PC-3 (cell line): Measurements from ENCODE around the gene S100PBP.

Source experiments
- EZH2 ChIP-seq: fragments of 300-600 bp; sonication (generic); IDR thresholded peaks from one replicate; pipeline ENCODE4 v1.6.1; 2017; ENCODE audit warnings: antibody characterized with exemption, mild to moderate bottlenecking, low read length; ENCODE audit not compliant: unreplicated experiment
- EZH2phosphoT487 ChIP-seq: fragments of 300-600 bp; sonication (generic); IDR thresholded peaks from 2 replicates; pipeline ENCODE4 v1.6.1; 2018; ENCODE audit warnings: mild to moderate bottlenecking, antibody characterized with exemption, low read length, borderline replicate concordance
- TF ChIP-seq, protein P1 (sequence below): fragments of 300-600 bp; sonication (generic); conservative IDR thresholded peaks from 2 replicates; pipeline ENCODE4 v1.5.1; 2017; ENCODE audit warnings: antibody characterized with exemption, low read depth, mild to moderate bottlenecking, low read length

DNA sequence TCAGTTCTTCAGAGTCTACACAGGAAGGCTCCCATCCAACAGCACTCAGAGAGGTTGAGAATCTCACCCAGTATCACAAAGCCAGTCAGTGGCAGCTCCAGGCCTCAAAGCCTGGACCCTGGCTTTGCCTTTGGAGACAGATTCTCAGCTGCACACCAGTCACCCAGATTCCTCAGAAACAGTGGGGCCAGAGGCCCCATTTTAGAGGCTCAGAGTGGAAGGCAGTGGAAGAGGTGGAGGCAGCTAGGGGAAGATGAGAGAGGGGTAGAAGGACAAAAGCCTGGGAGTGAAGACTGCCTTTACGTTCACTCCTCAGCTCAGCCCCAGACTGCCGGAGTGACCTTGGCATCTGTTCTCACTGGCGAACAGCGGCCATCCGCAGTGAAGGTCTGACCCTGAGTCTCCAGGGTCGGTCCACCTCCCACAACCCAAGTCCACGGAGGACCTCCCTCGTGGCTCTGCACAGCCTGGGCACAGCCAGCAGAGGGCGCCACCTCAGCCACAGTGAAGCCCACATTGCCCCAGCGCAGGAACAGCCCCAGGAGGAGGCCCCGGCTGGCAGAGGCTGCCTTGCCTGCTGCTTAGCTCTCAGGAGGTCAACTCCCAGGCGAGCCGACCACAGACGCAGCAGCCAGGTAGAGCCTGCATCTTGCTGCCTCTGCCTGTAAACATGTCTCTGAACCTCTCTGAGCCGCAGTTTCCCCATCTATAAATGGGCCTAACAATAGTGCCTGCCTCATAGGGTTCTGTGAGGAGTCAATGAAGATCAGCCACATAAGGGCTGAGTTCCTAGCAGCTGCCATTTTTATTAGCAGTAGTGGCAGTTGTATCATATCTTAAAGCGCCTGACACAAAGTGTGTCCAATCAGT, 59.1 kb downstream of the S100PBP start:
- TF ChIP-seq EZH2phosphoT487 (no peak), EZH2 (no peak)
- TF ChIP-seq, protein P1, sequence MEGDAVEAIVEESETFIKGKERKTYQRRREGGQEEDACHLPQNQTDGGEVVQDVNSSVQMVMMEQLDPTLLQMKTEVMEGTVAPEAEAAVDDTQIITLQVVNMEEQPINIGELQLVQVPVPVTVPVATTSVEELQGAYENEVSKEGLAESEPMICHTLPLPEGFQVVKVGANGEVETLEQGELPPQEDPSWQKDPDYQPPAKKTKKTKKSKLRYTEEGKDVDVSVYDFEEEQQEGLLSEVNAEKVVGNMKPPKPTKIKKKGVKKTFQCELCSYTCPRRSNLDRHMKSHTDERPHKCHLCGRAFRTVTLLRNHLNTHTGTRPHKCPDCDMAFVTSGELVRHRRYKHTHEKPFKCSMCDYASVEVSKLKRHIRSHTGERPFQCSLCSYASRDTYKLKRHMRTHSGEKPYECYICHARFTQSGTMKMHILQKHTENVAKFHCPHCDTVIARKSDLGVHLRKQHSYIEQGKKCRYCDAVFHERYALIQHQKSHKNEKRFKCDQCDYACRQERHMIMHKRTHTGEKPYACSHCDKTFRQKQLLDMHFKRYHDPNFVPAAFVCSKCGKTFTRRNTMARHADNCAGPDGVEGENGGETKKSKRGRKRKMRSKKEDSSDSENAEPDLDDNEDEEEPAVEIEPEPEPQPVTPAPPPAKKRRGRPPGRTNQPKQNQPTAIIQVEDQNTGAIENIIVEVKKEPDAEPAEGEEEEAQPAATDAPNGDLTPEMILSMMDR = peak; percentile 78
